HG03039 (cell line): ENCODE data around the gene BTC.
A peak's percentile ranks its signal among the peaks of the same experiment; 100 is the strongest.
"Not testable (repeated sequence)": the region's sequence is repeated elsewhere in the genome, so short reads cannot be mapped to it uniquely, and the experiment has no call there.

ENCODE experiments used
- ATAC-seq: cut with Tn5 transposase; IDR thresholded peaks from one replicate; pipeline ENCODE4 v1.9.1; 2021; ENCODE audit warnings: mild to moderate bottlenecking, moderate library complexity; ENCODE audit not compliant: unreplicated experiment

Gene BTC

GRCh38 chr4:74758551-74759145, 35.7 kb downstream of the BTC start:
- no peak for ATAC-seq

- no peak for ATAC-seq
These were observed 37.2 kb downstream of the BTC start for GRCh38 chr4:74757136-74757535.

- no peak for ATAC-seq
These were observed 38.8 kb downstream of the BTC start for GRCh38 chr4:74755486-74755885.

GRCh38 chr4:74754218-74754617, 40.1 kb downstream of the BTC start:
- peak; percentile 83 for ATAC-seq

- no peak for ATAC-seq
These were observed 41.5 kb downstream of the BTC start for GRCh38 chr4:74752798-74753197.

- ATAC-seq: no peak
These were observed 42.5 kb downstream of the BTC start for GRCh38 chr4:74751856-74752255.

GRCh38 chr4:74751247-74751646, 43.1 kb downstream of the BTC start:
- no peak for ATAC-seq

- ATAC-seq: no peak
These were observed 52.1 kb downstream of the BTC start for GRCh38 chr4:74742185-74742584.

GRCh38 chr4:74738464-74739143, 55.7 kb downstream of the BTC start:
- no peak for ATAC-seq

GRCh38 chr4:74734995-74735394, 59.3 kb downstream of the BTC start:
- no peak for ATAC-seq

- no peak for ATAC-seq
These were observed 60.6 kb downstream of the BTC start for GRCh38 chr4:74733756-74734155.

- no peak for ATAC-seq
These were observed 69.3 kb downstream of the BTC start for GRCh38 chr4:74724979-74725378.

- no peak for ATAC-seq
These were observed 77.9 kb downstream of the BTC start for GRCh38 chr4:74716436-74716765.

- no peak for ATAC-seq
These were observed 78.5 kb downstream of the BTC start for GRCh38 chr4:74715706-74716435.

- no peak for ATAC-seq
These were observed 79.7 kb downstream of the BTC start for GRCh38 chr4:74714611-74715130.

- ATAC-seq: not testable (repeated sequence)
These were observed 86.2 kb downstream of the BTC start for GRCh38 chr4:74708135-74708534.
